Activated CD8-positive, alpha-beta T cell treated with anti-CD3 and anti-CD28 coated beads for 36 hours (primary cell): ENCODE data around the gene DNAI7. TPM values are rescaled to one million over a fixed set of nuclear protein-coding genes. Genes with fewer than 3 reads are reported as not detected.
A peak's percentile ranks its signal among the peaks of the same experiment; 100 is the strongest.

Source experiments
- ATAC-seq: fragments of 200-7000 bp; cut with Tn5 transposase; one replicate; pipeline ENCODE4 v1.10.0; 2021; ENCODE audit warnings: mild to moderate bottlenecking, moderate library complexity
- CTCF ChIA-PET: fragments of 350-600 bp; sonication (Branson Sonifier 250); formaldehyde crosslinking; loops from one replicate; lab custom pipeline; 2021; ENCODE audit warnings: antibody characterized with exemption; lab: Charles Lee
- POLR2A ChIA-PET: fragments of 350-600 bp; sonication (Branson Sonifier 250); formaldehyde crosslinking; loops from one replicate; lab custom pipeline; 2021; ENCODE audit warnings: antibody characterized with exemption; lab: Charles Lee
- DNase-seq: peaks from one replicate; pipeline ENCODE4 v3.0.0-alpha.2; 2020
- H3K27ac Mint-ChIP-seq: one replicate; pipeline ENCODE4 v1.8.0; 2021; ENCODE audit warnings: mild to moderate bottlenecking, mixed read lengths
- H3K27me3 Mint-ChIP-seq: one replicate; pipeline ENCODE4 v1.8.0; 2021; ENCODE audit warnings: mixed read lengths
- H3K36me3 Mint-ChIP-seq: one replicate; pipeline ENCODE4 v1.8.0; 2021; ENCODE audit warnings: low read depth, mixed read lengths
- H3K4me1 Mint-ChIP-seq: one replicate; pipeline ENCODE4 v1.8.0; 2021; ENCODE audit warnings: low read depth, mixed read lengths
- H3K4me3 Mint-ChIP-seq: one replicate; pipeline ENCODE4 v1.8.0; 2021; ENCODE audit warnings: mild to moderate bottlenecking, moderate library complexity, mixed read lengths
- H3K9me3 Mint-ChIP-seq: one replicate; pipeline ENCODE4 v1.8.0; 2021; ENCODE audit warnings: mixed read lengths
- CTCF ChIP-seq: fragments of 200-600 bp; IDR thresholded peaks from one replicate; pipeline ENCODE4 v1.8.0; 2022; ENCODE audit warnings: antibody characterized with exemption, mild to moderate bottlenecking
- intact Hi-C: fragments of 100-400 bp; cut with micrococcal nuclease; formaldehyde crosslinking; loops from one replicate; pipeline ENCODE4 v1.10.0; 2022
- total RNA-seq, 2 experiments: library from RNA; stranded (reverse); gene quantifications; one replicate each; pipeline ENCODE4 v1.2.3, GENCODE V29; 2021

The DNAI7 gene
- total RNA-seq, 2 experiments from 2014 or later, result not detected

- CTCF ChIA-PET, result interaction anchor here (1.3 to 3.2 kb wide), 3 partner anchors 8 to 154 kb away, joined by 4 to 10 read pairs (median 5); no protein-coding TSS in a partner anchor
- H3K27me3 Mint-ChIP-seq, result no peaks in the 10 kb centered on the region
- no peaks in the 10 kb centered on the region for H3K36me3 Mint-ChIP-seq
- no peak for TF ChIP-seq CTCF
- no peaks in the 10 kb centered on the region for H3K9me3 Mint-ChIP-seq
- no peaks in the 10 kb centered on the region for H3K4me1 Mint-ChIP-seq
- no peak overlapping the region for H3K4me3 Mint-ChIP-seq
- intact Hi-C loops, result no loop called here
- DNase-seq (no peak), ATAC-seq (no peak)
- POLR2A ChIA-PET, result no interaction called here
- no peak overlapping the region for H3K27ac Mint-ChIP-seq
Observed at GRCh38 chr12:25146686-25147085, 48.3 kb downstream of the DNAI7 start.

- ATAC-seq, result no peak
- DNase-seq, result peak; percentile 30
- POLR2A ChIA-PET, result interaction anchor here (0.6 kb wide), 1 partner anchor 375 kb away, joined by 3 read pairs; no protein-coding TSS in a partner anchor
- Mint-ChIP-seq H3K4me1 (no peaks in the 10 kb centered on the region), H3K36me3 (peaks cover 1% of the 10 kb centered on the region), H3K4me3 (no peak overlapping the region), H3K27me3 (peaks cover 1% of the 10 kb centered on the region), H3K9me3 (peaks cover under 1% of the 10 kb centered on the region), H3K27ac (no peak overlapping the region)
- TF ChIP-seq CTCF, result no peak
- intact Hi-C loops, result no loop called here
- CTCF ChIA-PET, result interaction anchor here (0.8 to 3.3 kb wide), 10 partner anchors 8 to 149 kb away, joined by 3 to 12 read pairs (median 5); a partner anchor contains a TSS
Observed at GRCh38 chr12:25135531-25136154, 59.3 kb downstream of the DNAI7 start.

GRCh38 chr12:25131270-25131669 is 63.7 kb downstream of the DNAI7 start:
- DNase-seq (no peak), ATAC-seq (no peak)
- Mint-ChIP-seq H3K36me3 (peaks cover under 1% of the 10 kb centered on the region), H3K4me1 (no peaks in the 10 kb centered on the region), H3K4me3 (no peak overlapping the region), H3K27ac (no peak overlapping the region), H3K27me3 (peaks cover 1% of the 10 kb centered on the region), H3K9me3 (no peaks in the 10 kb centered on the region)
- no peak for TF ChIP-seq CTCF
- intact Hi-C loops, result no loop called here
- ChIA-PET POLR2A (no interaction called here), CTCF (interaction anchor here (0.8 to 3.2 kb wide), 10 partner anchors 21 to 174 kb away, joined by 3 to 20 read pairs (median 3); a partner anchor contains a TSS)

- no peak overlapping the region for H3K27ac Mint-ChIP-seq
- H3K27me3 Mint-ChIP-seq, result no peaks in the 10 kb centered on the region
- DNase-seq (no peak), ATAC-seq (no peak)
- POLR2A ChIA-PET, result no interaction called here
- CTCF ChIA-PET, result interaction anchor here (0.8 to 3.2 kb wide), 6 partner anchors 22 to 150 kb away, joined by 3 to 20 read pairs (median 4); no protein-coding TSS in a partner anchor
- peak; percentile 66 for TF ChIP-seq CTCF
- intact Hi-C loops, result loop anchor here (1.0 kb wide), 1 partner anchor 139 kb away; no protein-coding TSS in a partner anchor
- H3K4me1 Mint-ChIP-seq, result no peaks in the 10 kb centered on the region
- no peak overlapping the region for H3K4me3 Mint-ChIP-seq
- H3K36me3 Mint-ChIP-seq, result no peaks in the 10 kb centered on the region
- H3K9me3 Mint-ChIP-seq, result no peaks in the 10 kb centered on the region
Observed at GRCh38 chr12:25130741-25131188, 64.2 kb downstream of the DNAI7 start.

- CTCF ChIA-PET, result interaction anchor here (1.5 to 4.6 kb wide), 2 partner anchors 9 to 135 kb away, joined by 4 to 52 read pairs; no protein-coding TSS in a partner anchor
- Mint-ChIP-seq H3K27me3 (no peaks in the 10 kb centered on the region), H3K4me1 (peaks cover 2% of the 10 kb centered on the region), H3K27ac (no peak overlapping the region), H3K9me3 (no peaks in the 10 kb centered on the region), H3K4me3 (no peak overlapping the region), H3K36me3 (no peaks in the 10 kb centered on the region)
- POLR2A ChIA-PET, result interaction anchor here (0.8 kb wide), 1 partner anchor 28 kb away, joined by 3 read pairs; no protein-coding TSS in a partner anchor
- no peak for TF ChIP-seq CTCF
- DNase-seq, result no peak
- ATAC-seq, result no peak
- intact Hi-C loops, result no loop called here
Observed at GRCh38 chr12:25126746-25127145, 68.2 kb downstream of the DNAI7 start.
